HCT116 (cell line): ENCODE data around the gene STIM1. TPM values are rescaled to one million over a fixed set of nuclear protein-coding genes. Genes with fewer than 3 reads are reported as not detected.

Experiments used
- ATAC-seq: fragments of 200-7000 bp; cut with Tn5 transposase; 2 replicates; pipeline ENCODE4 v1.9.1; 2020; ENCODE audit warnings: mild to moderate bottlenecking, moderate library complexity
- BruUV-seq: library from RNA; stranded (reverse); fragments of 400-500 nt; replicated peaks from 2 replicates; lab custom pipeline; 2021; lab: Mats Ljungman, UMichigan
- CTCF ChIA-PET: fragments of 300-600 bp; sonication (Branson Sonifier 250); formaldehyde crosslinking; loops from one replicate; lab custom pipeline; 2021; ENCODE audit warnings: antibody characterized with exemption; lab: Charles Lee
- POLR2A ChIA-PET: fragments of 300-600, 350-600 bp; sonication (Branson Sonifier 250); formaldehyde crosslinking; loops from one replicate; lab custom pipeline; 2021; ENCODE audit warnings: antibody characterized with exemption; lab: Charles Lee
- RAD21 ChIA-PET, 2 experiments: fragments of 300-600 bp; sonication (Branson Sonifier 250); formaldehyde crosslinking; loops; one replicate each; lab custom pipeline; 2023; ENCODE audit warnings: low total read pairs in 2 of 2; ENCODE audit not compliant: uncharacterized antibody in 2 of 2, unreplicated experiment in 2 of 2, low non-redundant PET in 1 of 2; lab: Charles Lee
- DNase-seq: peaks from one replicate; pipeline ENCODE4 v3.0.0-alpha.2; 2010; ENCODE audit warnings: low read depth, low spot score
- H2AFZ ChIP-seq: fragments of 200-600 bp; shearing (Covaris generic), sonication (generic); 2 replicates; pipeline ENCODE4 v1.6.1; 2017; ENCODE audit warnings: low read depth, mixed run types, mixed read lengths, antibody characterized with exemption, low read length; ENCODE audit not compliant: poor library complexity, severe bottlenecking
- H3K27ac ChIP-seq: 2 replicates; pipeline ENCODE4 v1.5.1; 2012; ENCODE audit warnings: low read depth, low read length
- H3K27me3 ChIP-seq: fragments of 200-600 bp; sonication (generic); 2 replicates; pipeline ENCODE4 v1.6.1; 2016; ENCODE audit warnings: mixed run types, low read length, mixed read lengths; ENCODE audit not compliant: insufficient read depth
- H3K36me3 ChIP-seq, 2 experiments: fragments of 200-500 bp in 1 of 2; fragments of 200-600 bp in 1 of 2; sonication (Bioruptor generic) in 1 of 2; sonication (generic) in 1 of 2; 2 replicates each; pipeline versions ENCODE4 v1.5.1 to v1.6.1; 2014 to 2016; ENCODE audit warnings: low read length in 2 of 2, inconsistent platforms in 1 of 2, mixed read lengths in 1 of 2, mixed run types in 1 of 2; ENCODE audit not compliant: insufficient read depth in 2 of 2, control insufficient read depth in 1 of 2
- H3K4me1 ChIP-seq, 2 experiments: fragments of 200-600 bp in 1 of 2; sonication (generic) in 1 of 2; 2 replicates each; pipeline versions ENCODE4 v1.5.1 to v1.6.1; 2012 to 2017; ENCODE audit warnings: low read length in 2 of 2, inconsistent platforms in 1 of 2, mild to moderate bottlenecking in 1 of 2, mixed read lengths in 1 of 2, mixed run types in 1 of 2, moderate library complexity in 1 of 2; ENCODE audit not compliant: insufficient read depth in 2 of 2, control insufficient read depth in 1 of 2
- H3K4me2 ChIP-seq: fragments of 200-600 bp; sonication (generic); 2 replicates; pipeline ENCODE4 v1.6.1; 2017; ENCODE audit warnings: mixed run types, low read length, mixed read lengths
- H3K4me3 ChIP-seq, 2 experiments: fragments of 200-600 bp in 1 of 2; sonication (generic) in 1 of 2; replicated peaks in 1 of 2; 2 replicates each; pipeline ENCODE4 v1.5.1; 2011 to 2016; ENCODE audit warnings: low read length in 2 of 2, control low read depth in 1 of 2, low read depth in 1 of 2, mild to moderate bottlenecking in 1 of 2, mixed read lengths in 1 of 2, mixed run types in 1 of 2
- H3K79me2 ChIP-seq: fragments of 200-600 bp; sonication (generic); 2 replicates; pipeline ENCODE4 v1.6.1; 2017; ENCODE audit warnings: mild to moderate bottlenecking, mixed run types, low read length, moderate library complexity, mixed read lengths; ENCODE audit not compliant: insufficient read depth
- H3K9ac ChIP-seq: fragments of 200-600 bp; sonication (generic); 2 replicates; pipeline ENCODE4 v1.6.1; 2016; ENCODE audit warnings: low read length, mixed read lengths
- H3K9me2 ChIP-seq: fragments of 200-600 bp; sonication (generic), shearing (Covaris generic); 2 replicates; pipeline ENCODE4 v1.6.1; 2017; ENCODE audit warnings: mixed run types, mild to moderate bottlenecking, moderate library complexity; ENCODE audit not compliant: insufficient read depth
- H3K9me3 ChIP-seq, 2 experiments: fragments of 200-500 bp in 1 of 2; fragments of 200-600 bp in 1 of 2; sonication (Bioruptor generic) in 1 of 2; sonication (generic) in 1 of 2; 2 replicates each; pipeline ENCODE4 v1.6.1; 2014 to 2017; ENCODE audit warnings: low read length in 2 of 2, mixed read lengths in 2 of 2, inconsistent platforms in 1 of 2, low read depth in 1 of 2, mild to moderate bottlenecking in 1 of 2, mixed run types in 1 of 2, moderate library complexity in 1 of 2; ENCODE audit not compliant: control insufficient read depth in 1 of 2, insufficient read depth in 1 of 2
- H4K20me1 ChIP-seq: fragments of 200-600 bp; sonication (generic), shearing (Covaris generic); 2 replicates; pipeline ENCODE4 v1.6.1; 2017; ENCODE audit warnings: mixed run types, mild to moderate bottlenecking, moderate library complexity; ENCODE audit not compliant: insufficient read depth
- EGR1 ChIP-seq: IDR thresholded peaks from 2 replicates; pipeline ENCODE4 v1.6.1; 2012; ENCODE audit warnings: low read depth
- JUND ChIP-seq: IDR thresholded peaks from 2 replicates; pipeline ENCODE4 v1.6.1; 2012
- RAD21 ChIP-seq: IDR thresholded peaks from 2 replicates; pipeline ENCODE4 v1.6.1; 2012; ENCODE audit warnings: low read depth, mild to moderate bottlenecking
- SRF ChIP-seq: IDR thresholded peaks from 2 replicates; pipeline ENCODE4 v1.6.1; 2012; ENCODE audit warnings: low read depth
- ZFX ChIP-seq: fragments of 450-650 bp; IDR thresholded peaks from 2 replicates; pipeline ENCODE4 v1.6.1; 2017
- intact Hi-C: fragments of 100-400 bp; cut with micrococcal nuclease; formaldehyde crosslinking; loops from 2 replicates; pipeline ENCODE4 v1.10.0; 2022
- total RNA-seq: library from RNA; stranded (reverse); gene quantifications from one replicate; pipeline ENCODE4 v1.2.1, GENCODE V29; 2021; ENCODE audit not compliant: unreplicated experiment
- TF ChIP-seq, protein P1 (sequence below): IDR thresholded peaks from 2 replicates; pipeline ENCODE4 v1.6.1; 2012; ENCODE audit warnings: low read depth
- TF ChIP-seq, protein P2 (sequence below): IDR thresholded peaks from 2 replicates; pipeline ENCODE4 v1.6.1; 2012
- TF ChIP-seq, protein P3 (sequence below), 3 experiments: fragments of 200-600 bp in 1 of 3; sonication (generic) in 1 of 3; IDR thresholded peaks in 2 of 3; conservative IDR thresholded peaks in 1 of 3; 2 replicates each; pipeline ENCODE4 v1.5.1; 2012 to 2017; ENCODE audit warnings: low read depth in 2 of 3, low read length in 2 of 3, antibody characterized with exemption in 1 of 3, borderline replicate concordance in 1 of 3, control low read depth in 1 of 3, mild to moderate bottlenecking in 1 of 3, mixed read lengths in 1 of 3, mixed run types in 1 of 3, moderate library complexity in 1 of 3; ENCODE audit not compliant: insufficient read depth in 1 of 3

Gene STIM1
- total RNA-seq, 1 experiment from 2014 or later: 22.3 TPM

GRCh38 chr11:3959903-3960265 is 104.4 kb downstream of the STIM1 start:
- DNase-seq (no peak), ATAC-seq (no peak)
- no TSS peak for BruUV-seq
- Histone ChIP-seq H3K9me3 (no peaks in the 10 kb centered on the region), H2AFZ (no peak overlapping the region), H3K4me3 (no peak overlapping the region), H3K36me3 (no peaks in the 10 kb centered on the region), H3K27ac (no peak overlapping the region), H3K9ac (no peak overlapping the region), H3K27me3 (no peaks in the 10 kb centered on the region), H3K4me2 (no peak overlapping the region), H4K20me1 (no peaks in the 10 kb centered on the region), H3K4me1 (peaks cover 0 to 3% of the 10 kb centered on the region in 2 experiments; a peak in 1 of 4 replicates), H3K79me2 (no peaks in the 10 kb centered on the region), H3K9me2 (no peaks in the 10 kb centered on the region)
- TF ChIP-seq, protein P1, sequence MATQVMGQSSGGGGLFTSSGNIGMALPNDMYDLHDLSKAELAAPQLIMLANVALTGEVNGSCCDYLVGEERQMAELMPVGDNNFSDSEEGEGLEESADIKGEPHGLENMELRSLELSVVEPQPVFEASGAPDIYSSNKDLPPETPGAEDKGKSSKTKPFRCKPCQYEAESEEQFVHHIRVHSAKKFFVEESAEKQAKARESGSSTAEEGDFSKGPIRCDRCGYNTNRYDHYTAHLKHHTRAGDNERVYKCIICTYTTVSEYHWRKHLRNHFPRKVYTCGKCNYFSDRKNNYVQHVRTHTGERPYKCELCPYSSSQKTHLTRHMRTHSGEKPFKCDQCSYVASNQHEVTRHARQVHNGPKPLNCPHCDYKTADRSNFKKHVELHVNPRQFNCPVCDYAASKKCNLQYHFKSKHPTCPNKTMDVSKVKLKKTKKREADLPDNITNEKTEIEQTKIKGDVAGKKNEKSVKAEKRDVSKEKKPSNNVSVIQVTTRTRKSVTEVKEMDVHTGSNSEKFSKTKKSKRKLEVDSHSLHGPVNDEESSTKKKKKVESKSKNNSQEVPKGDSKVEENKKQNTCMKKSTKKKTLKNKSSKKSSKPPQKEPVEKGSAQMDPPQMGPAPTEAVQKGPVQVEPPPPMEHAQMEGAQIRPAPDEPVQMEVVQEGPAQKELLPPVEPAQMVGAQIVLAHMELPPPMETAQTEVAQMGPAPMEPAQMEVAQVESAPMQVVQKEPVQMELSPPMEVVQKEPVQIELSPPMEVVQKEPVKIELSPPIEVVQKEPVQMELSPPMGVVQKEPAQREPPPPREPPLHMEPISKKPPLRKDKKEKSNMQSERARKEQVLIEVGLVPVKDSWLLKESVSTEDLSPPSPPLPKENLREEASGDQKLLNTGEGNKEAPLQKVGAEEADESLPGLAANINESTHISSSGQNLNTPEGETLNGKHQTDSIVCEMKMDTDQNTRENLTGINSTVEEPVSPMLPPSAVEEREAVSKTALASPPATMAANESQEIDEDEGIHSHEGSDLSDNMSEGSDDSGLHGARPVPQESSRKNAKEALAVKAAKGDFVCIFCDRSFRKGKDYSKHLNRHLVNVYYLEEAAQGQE: no peak
- TF ChIP-seq EGR1: no peak
- no peak for TF ChIP-seq RAD21
- no peak for TF ChIP-seq SRF
- no peak for TF ChIP-seq ZFX
- TF ChIP-seq, protein P2, sequence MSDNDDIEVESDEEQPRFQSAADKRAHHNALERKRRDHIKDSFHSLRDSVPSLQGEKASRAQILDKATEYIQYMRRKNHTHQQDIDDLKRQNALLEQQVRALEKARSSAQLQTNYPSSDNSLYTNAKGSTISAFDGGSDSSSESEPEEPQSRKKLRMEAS: no peak
- TF ChIP-seq, protein P3, sequence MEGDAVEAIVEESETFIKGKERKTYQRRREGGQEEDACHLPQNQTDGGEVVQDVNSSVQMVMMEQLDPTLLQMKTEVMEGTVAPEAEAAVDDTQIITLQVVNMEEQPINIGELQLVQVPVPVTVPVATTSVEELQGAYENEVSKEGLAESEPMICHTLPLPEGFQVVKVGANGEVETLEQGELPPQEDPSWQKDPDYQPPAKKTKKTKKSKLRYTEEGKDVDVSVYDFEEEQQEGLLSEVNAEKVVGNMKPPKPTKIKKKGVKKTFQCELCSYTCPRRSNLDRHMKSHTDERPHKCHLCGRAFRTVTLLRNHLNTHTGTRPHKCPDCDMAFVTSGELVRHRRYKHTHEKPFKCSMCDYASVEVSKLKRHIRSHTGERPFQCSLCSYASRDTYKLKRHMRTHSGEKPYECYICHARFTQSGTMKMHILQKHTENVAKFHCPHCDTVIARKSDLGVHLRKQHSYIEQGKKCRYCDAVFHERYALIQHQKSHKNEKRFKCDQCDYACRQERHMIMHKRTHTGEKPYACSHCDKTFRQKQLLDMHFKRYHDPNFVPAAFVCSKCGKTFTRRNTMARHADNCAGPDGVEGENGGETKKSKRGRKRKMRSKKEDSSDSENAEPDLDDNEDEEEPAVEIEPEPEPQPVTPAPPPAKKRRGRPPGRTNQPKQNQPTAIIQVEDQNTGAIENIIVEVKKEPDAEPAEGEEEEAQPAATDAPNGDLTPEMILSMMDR (IDR thresholded peaks at IDR 0.05 in 2 of 3, conservative IDR thresholded peaks at IDR 0.05 in 1 of 3; ENCODE audit: borderline replicate concordance in 1 of 3, insufficient read depth in 1 of 3, low read depth in 2 of 3, low read length in 2 of 3): no peak
- no peak for TF ChIP-seq JUND
- RAD21 ChIA-PET: no interaction called here
- POLR2A ChIA-PET: no interaction called here
- intact Hi-C loops: no loop called here
- CTCF ChIA-PET: interaction anchor here (2.7 kb wide), 1 partner anchor 105 kb away, joined by 11 read pairs; the partner anchor contains the start of gene STIM1
